CD4-positive, alpha-beta T cell treated with Interleukin-4 for 1 hour (primary cell): ENCODE results near the gene PTPRG.
"Not testable (repeated sequence)": the region's sequence is repeated elsewhere in the genome, so short reads cannot be mapped to it uniquely, and the experiment has no call there.

Source experiments
- DNase-seq, 2 donors: peaks; one replicate each; pipeline ENCODE4 v3.0.0-alpha.2; 2020 to 2022

Gene PTPRG

DNA sequence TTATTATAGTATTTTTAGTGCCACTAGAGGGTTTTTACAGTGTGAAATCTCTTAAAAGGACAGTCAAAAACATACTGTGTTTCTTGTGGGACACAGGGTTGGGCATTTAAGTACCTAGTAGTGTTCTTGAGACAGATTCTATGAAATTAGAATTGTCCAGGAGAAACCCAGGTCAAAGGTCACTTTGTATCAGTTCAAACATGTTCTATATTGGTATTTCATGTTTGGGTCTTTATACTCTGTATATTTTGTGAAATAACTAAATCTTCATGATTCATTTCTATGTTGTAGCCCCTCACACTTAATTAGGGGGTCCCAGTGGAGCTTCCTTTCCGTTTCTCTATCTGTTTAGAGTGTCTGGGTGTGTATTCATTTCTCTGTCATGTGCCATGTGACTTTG is 171.6 kb downstream of the PTPRG start:
- DNase-seq, result no peak

DNA sequence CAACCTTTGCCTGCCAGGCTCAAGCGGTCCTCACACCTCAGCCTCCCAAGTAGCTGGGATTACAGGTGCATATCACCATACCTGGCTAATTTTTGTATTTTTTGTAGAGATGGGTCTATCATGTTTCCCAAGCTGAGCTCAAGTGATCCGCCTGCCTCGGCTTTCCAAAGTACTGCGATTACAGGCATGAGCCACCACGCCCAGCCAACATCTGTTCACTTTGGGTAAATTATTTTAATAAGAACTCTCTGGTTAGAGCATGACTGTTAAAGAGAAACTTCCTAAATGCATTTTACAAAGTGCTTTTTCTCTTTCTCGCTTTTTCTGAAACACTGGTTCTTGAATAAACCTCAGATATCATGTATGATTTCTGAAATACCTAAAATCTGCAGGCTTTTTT is 172.5 kb downstream of the PTPRG start:
- DNase-seq, result no peak

DNA sequence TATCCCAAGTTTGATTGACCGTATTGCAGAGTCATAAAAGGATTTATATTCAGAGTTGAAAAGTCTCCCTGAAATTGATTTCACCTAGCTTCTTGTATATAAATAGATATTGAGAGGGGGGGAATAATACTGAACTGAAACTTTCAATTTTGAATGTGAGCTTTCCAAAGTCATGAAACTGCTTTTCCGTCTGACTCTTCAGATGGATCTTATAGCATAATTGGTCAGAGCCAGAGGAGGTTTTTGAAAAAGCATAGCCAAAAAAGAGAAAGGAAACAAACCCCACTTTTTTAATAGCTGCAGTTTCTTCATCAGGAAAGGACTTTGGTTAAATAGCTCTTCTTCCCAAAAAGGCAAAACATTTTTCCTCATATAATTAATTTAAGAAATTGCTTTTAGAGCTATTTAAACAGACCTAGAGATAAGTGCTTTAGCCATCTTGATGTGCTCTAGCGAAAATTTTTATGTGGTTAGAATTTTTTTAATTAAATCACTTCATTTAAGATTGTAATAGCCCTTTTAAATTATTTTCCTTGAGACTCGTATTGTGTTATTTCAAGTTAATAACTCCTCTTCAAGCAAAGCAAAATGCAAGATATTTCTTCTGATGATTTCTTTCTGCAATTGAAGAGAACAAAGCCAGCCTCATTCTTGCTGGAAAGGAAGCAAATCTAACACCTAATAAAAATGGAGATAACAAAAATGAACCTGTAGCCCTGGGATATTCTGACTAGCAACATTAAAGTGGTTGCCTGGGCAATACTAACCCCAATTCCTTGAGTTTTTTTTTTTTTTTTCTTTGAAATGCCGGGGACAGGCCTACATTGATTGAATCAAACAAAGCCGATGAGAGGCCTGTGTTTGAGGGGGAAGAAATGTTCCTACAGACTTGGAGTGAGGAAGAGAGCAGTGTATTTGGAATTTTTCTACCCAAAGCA is 173.6 kb downstream of the PTPRG start:
- DNase-seq, result no peak

DNA sequence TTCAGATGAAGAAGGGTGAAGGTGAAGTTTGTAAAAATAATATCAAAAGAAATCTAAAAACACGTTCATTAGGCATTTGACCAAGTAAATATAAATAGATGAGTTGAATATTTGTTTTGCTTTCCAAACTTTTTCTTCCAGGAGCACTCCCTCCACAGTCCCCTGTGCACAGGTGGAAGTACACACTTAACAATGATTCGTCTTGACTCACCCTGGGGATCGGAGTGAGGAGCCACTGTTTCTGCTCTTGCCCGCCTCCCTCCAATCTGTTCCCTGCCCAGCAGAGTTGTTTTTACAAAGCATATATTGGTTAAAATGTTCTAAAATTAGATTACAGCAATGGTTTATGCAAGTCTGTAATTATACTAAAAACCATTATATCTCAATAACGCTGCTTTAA is 175.1 kb downstream of the PTPRG start:
- DNase-seq, result no peak

DNA sequence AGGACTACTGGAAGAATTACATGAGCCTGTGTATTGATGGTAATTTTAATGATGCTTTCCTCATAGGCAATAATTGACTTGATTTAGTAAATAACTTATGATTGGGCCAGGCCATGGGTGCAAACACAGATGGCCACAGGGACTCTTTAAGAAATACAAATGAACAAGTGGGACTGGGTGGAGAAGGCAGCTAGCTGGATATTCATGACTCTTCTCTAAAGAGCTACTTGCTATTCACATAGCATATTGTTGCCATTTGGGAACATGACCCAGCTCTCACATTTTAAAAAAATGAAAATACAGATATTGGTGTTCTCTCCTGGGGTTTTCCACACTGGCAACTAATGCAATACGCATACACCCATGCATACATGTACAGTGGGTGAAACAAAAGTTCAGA is 178.3 kb downstream of the PTPRG start:
- no peak for DNase-seq

DNA sequence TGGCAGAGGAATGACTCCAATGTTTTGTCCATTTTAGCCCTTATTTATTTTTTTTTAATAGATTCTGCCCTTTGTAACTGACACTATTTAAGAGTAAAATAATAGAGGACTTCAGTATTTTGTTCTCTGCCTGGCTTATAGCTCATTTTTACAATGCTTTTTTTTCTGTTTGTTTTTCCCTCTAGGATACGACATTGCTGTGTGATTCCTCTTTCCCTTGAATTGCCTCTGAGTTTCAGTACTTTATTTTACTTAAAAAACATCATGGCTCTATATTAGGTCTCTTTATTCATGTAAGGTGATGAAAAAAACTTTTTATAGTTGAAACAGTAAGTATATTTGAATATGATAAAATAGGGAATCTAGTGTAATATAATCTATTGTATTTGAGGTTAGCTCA is 179.1 kb downstream of the PTPRG start:
- no peak for DNase-seq

DNA sequence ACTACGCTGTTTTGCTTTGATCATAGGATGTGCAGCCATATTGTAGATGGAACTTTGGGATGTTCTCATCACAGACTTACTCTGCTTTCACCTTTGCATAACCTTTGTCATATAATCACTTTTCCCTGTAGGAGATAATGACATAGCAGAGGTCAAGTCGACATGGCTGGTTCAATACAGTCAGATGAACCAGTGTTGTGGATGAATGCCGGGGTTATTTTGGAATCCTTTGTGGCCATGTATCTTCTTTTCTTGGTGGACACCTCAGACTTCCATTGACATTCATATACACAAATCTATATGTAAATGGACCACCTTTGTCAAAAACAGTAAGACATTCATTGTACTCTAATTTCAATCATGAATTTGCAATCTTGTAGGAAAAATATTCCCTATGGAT is 180.2 kb downstream of the PTPRG start:
- no peak for DNase-seq

DNA sequence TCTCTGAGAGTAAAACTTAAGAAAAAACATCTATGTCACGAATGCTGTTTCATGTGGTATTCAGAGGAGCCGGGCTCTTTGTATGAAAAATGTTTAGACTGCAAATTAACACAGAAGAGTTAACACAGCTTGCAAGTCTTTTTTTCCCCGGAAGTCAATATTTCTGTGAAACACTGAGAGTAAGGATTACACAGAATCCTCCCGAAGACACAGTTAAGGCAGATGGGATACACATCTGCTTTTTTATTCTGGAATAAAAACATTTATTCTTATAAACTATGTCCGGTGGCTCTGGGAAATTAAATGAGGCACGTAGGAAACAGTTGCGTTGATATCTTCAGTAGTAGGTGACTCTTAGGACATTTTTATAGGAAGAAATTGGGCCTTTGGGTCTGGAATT is 180.6 kb downstream of the PTPRG start:
- DNase-seq, result no peak

DNA sequence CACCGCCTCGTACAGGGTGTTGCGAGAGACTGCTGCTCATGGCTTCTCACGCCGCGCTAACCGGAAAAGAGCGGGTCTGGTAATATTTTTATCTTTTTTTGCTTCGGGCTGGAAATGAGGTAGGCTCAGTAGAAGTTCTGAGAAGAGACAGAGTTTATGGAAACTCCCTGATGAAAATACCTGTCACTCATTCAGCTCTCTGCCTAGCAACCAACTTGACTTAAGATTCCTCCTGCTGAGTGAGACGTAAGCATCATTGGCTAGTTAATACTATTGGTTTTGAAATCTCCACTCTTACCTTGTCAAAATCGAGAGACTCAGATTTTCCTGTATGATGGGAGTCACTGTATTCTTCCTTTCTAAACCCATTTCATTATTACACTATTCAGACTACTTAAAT is 181.7 kb downstream of the PTPRG start:
- DNase-seq, result no peak

DNA sequence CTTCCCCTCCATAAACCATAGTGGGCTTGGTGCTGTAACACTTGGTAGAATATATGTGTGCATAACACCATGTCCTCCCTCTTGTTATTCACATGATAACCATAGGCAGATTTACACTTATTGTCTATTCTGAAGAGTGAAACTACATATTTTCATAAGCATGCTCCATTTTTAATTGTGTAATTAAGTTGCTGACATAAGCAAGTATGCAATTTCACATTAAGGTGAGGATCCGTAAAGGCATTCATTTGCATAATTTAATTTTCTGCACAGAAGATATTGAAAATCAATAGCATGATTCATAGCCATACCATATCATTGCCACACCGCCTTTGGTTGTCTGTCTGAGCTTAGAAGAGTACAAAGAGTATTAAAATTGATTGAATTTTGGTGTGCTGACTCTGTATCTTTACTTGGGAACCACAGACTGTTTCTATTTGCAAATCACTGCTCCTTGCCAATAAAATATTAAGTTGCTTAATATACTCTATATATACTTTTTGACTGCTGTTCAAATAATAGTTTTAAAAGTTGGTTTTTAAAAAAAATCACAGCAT is 182.4 kb downstream of the PTPRG start:
- no peak for DNase-seq

DNA sequence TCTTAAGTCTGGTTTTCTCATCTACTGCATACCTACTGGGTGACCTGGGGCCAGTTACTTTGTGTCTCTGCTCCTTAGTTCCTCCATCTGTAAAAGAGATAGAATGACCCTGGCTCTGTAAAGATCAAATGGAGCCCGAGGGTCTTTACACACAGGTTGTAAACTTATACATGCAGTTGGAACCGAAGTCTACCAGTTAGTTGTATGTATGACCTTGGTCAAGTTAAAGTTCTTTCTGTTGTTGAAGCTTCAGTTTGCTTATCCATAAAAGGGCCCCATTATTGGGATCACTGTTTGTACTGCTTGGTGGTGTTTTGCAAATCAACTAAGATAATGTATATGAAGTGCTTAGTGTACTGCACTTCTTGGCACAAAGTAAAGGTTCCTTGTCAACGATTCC is 186.9 kb downstream of the PTPRG start:
- no peak for DNase-seq

DNA sequence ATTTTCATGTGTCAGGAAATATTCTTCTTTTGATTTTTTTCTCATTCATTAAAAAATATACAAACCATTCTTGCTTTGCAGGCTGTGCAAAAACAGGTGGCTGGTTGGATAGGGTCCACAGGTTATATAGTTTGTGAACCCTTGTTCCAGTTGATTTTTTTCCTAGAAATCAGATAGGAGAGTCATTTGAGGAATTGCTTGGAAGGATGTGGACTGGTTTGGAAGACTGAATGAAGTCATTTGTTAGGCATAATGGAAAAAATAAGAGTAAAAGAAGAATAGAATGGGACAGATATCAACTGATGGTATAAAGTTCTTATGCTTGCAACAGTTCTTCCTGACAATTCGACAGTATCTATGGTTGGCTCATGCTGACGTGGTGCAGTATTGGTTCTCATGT is 189.4 kb downstream of the PTPRG start:
- DNase-seq, result no peak

DNA sequence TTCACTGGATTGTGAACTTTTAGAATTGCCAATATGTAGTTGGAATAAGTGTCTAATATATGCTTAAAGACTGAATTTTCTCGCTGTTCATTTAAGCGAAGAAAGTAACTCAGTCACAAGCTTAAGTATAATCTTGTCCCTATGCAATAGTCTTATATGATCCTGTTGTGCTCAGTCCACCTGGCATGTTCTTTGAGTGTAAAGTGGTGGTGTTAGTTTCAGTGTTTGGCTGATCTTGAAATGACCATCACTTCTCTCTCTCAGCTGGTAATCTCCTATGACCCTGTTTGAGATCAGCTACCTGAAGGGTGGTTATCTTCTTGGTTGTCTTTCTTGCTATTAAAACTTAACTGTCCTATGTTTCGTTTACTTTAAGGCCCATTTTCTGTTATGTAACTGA is 197.5 kb downstream of the PTPRG start:
- DNase-seq, result no peak

DNA sequence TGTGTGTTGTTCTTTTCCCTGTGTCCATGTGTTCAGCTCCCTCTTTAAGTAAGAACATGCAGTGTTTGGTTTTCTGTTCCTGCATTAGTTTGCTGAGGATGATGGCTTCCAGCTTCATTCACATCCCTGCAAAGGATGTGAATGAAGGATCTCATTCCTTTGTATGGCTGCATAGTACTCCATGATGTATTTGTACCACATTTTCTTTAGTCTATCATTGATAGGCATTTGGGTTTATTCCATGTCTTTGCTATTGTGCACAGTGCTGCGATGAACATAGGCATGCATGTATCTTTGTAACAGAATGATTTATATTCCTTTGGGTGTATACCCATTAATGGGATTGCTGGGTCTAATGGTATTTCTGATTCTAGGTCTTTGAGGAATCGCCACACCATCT is 199.4 kb downstream of the PTPRG start:
- DNase-seq, result not testable (repeated sequence)

DNA sequence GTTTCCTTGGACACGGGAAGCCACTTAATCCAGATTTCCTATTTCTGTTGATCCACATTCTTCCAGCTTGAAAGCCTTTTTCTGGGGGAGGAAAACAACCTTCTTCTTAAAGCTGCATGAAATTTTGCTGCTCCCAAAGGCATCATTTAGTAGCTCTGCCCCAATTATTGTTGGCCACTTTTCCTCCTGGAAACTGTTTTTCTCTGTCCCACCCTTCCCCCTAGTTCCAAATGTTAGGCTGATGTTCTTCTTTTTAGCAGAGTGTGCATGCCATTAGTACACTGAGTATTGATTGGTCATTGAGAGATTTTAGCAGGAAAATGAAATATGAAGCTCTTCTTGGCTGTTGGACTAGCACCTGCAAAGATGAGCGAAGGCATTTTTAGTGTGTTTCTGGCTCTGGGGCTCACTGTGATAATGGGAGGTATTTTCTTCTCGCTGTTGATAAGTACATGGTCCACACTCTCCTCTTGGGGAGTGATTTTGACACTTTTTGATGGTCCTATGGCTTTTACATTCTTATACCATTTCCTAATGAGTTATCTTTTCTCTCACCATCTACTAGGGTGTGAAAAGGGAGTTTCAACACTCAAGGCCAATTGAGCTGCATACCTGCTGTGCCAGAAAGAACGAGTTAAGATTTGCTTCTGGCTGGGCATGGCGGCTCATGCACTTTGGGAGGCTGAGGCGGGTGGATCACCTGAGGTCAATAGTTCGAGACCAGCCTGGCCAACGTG is 200.5 kb downstream of the PTPRG start:
- DNase-seq, result no peak

DNA sequence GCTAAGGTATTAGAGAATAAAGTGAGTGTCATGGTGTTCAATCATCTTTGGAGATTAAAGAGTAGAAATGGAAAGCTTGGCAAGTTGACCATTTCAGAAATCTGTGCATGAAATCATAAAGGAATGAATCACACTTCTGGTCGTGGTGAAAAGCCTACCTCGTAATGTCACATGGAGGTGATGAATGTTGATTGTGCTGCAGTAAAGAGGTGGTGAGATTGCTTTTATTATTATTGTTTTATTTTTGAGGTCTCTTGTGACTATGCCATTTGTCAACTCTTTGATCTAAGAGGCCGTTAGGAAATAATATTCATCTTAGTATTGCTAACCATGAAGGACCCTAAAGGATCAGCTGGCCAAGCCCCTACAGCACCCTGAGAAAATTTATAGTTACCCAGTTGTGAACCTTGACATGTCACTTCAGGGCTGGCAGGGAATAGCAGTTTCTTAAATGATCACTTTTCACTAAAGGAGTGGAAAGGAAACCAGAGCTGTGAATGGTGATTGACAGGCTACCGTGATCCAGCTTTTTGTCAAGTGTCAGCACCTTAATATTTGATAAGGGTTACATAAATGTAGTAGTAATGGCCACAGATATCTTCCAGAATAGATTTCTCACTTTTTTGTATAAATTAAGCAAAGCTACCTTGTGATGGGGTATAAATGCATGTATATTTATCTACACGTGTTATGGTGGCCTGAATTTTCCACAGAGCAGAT is 203.9 kb downstream of the PTPRG start:
- no peak for DNase-seq

DNA sequence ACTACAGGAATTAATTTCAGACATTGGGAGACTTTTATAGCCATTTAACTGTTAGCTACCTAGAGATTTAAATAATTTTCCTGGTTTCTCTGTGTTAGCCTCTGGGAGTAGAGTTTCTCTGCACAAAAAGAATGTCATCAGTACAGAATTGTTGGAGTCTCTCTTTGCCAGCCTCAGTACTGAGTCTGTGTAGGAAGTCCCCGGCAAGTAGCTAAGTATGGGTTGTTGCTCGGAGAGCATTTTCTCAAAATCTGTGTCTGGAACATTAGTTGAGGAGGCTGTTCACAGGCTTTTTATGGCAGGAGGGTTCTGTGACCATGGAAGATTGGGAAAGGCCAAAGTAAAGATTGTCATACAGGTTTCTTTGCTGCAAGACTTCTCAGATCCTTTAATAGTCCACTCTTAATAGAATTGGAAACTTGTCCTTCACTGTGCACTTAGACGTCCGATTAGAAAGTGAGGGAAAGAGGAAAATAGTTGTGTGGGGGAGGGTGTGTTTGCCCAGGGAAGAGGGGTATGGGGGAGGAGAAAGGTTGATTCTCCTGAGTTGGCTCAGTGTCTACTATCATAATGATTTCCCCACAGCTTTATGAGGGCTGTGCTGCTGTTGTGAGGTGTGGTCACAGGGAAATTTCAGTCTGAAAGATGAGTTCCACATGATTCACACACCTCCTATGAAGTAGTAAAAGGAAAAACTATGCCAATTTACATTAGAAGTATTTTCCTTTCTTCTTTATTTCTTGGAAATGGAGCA is 207.1 kb downstream of the PTPRG start:
- DNase-seq, result no peak

DNA sequence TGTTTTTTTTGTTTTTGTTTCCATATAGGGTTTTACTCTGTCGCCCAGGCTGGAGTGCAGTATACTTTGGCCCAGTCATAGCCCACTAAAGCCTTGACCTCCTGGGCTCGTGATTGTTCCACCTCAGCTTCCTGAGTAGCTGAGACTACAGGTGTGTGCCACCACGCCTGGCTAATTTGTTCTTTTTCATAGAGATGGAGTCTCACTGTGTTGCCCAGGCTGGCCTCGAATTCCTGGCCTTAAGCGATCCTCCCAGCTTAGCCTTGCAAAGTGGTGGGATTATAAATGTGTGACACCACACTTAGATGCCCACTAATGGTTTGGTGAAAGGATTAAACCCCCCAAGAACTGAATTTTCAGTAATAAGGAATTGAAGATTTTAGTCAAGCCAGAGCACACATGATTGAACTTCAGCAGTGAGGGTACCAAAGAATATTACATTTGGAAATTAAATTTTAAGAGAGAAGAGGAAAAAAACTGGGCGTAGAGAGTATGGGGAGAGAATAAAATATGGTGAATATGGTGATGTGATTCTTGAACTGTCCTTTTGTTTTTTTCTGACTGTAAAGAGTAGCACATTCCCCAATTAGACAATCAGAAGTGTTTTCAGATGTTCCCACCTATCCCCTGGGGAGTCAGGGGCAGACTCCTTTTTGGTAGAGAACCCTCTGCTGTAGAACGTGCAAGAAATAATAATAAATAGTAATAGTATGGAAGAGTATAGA is 208.1 kb downstream of the PTPRG start:
- no peak for DNase-seq

DNA sequence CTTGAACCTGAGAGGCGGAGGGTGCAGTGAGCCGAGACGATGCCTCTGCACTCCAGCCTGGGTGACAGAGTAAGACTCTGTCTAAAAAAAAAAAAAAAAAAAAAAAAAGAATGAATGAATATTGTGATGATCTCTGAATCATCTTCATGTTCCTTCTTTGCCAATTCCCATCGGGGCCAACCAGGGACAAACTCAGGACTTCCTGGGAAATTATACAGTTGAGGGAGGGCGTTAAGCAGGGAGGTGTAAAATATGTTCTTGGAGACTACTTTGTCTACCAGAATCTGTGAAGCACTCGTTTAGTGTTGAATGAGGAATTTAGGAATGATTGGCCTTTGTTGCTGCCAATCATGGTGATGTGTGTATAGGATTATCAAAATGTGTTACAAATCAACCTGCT is 210.6 kb downstream of the PTPRG start:
- no peak for DNase-seq

DNA sequence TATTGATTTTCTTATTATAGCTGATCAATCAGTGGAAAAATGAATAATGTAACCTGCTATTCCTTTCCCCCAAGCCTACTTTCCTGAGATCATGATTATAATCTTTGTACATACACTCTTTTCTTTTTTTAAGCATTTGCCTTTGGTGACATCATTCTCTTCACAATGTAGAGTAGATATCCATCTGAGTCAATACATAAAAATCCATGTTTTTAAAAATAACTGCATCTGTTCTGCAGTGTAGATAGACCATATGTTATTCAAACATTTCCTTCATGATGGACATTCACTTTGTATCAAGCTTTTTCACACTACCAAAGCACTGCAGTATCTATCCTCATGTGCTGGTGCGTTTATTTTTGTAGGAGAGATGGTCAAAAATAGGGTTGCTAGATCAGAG is 211.1 kb downstream of the PTPRG start:
- no peak for DNase-seq

DNA sequence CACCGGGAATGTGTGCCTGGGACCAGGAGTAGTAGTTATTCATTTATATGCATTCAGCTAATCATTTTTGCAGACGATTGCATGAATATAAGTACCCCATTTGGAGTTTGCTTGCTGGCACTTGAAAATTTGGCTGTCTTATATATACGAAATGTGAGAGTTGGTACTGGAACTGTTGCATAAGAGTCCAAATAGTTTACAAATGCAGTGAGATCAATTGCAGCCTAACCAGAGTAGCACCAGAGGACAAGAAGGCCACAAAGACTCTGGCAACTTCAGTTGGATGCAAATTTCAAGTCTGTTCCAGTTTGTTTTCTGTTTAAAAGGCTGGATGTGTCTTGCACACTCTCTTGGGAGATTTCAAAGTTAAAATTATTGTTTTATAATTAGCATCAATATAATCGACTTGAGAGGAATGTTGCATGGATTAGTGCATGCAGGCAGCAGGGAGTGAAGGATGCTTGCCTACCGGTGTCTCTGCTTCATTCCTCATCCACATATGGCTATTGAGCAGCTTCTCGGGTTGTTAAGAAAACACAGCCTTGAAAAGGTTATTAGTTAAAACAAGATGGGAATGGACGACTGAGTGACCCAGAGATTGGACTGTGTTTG is 213.0 kb downstream of the PTPRG start:
- no peak for DNase-seq
